HepG2 (cell line): ENCODE results near the gene TFF2. TPM values are rescaled to one million over a fixed set of nuclear protein-coding genes. Genes with fewer than 3 reads are reported as not detected.
A peak's percentile ranks its signal among the peaks of the same experiment; 100 is the strongest.

Experiments
- ATAC-seq: fragments of 200-7000 bp; cut with Tn5 transposase; 3 replicates; pipeline ENCODE4 v1.9.1; 2020; ENCODE audit warnings: mild to moderate bottlenecking, moderate library complexity
- BruUV-seq: library from RNA; stranded (reverse); fragments of 400-500 nt; replicated peaks from 2 replicates; lab custom pipeline; 2021; lab: Mats Ljungman, UMichigan
- CTCF ChIA-PET: fragments of 300-600 bp; formaldehyde crosslinking; extraction: SDS; loops from one replicate; lab custom pipeline; 2021; ENCODE audit warnings: low total read pairs, inconsistent platforms, low intra/inter-chr PET ratio; lab: Yijun Ruan, JAX
- POLR2A ChIA-PET: fragments of 350-600 bp; sonication (Branson Sonifier 250); formaldehyde crosslinking; loops from one replicate; lab custom pipeline; 2020; ENCODE audit warnings: antibody characterized with exemption, inconsistent platforms; lab: Yijun Ruan, JAX
- DNase-seq: peaks from one replicate; pipeline ENCODE4 v3.0.0-alpha.2; 2015; ENCODE audit warnings: low spot score
- FAIRE-seq: peaks from 3 replicates; lab custom pipeline; 2011; peaks lifted over from hg19 to GRCh38; lab: Jason Lieb, UNC
- H2AFZ ChIP-seq: one replicate; pipeline ENCODE4 v1.6.1; 2011; ENCODE audit warnings: low read length, inconsistent platforms
- H3K27ac ChIP-seq: fragments of 300-600 bp; 3 replicates; pipeline ENCODE4 v1.8.0; 2011; ENCODE audit warnings: mixed run types, mild to moderate bottlenecking, mixed read lengths, low read length, inconsistent platforms; ENCODE audit not compliant: insufficient read depth; ENCODE audit errors: extremely low read length
- H3K27me3 ChIP-seq, 2 experiments: fragments of 200-600 bp in 1 of 2; 2 replicates in 1 of 2; 3 replicates in 1 of 2; pipeline versions ENCODE4 v1.6.0 to v1.8.0; 2011; ENCODE audit warnings: low read length in 2 of 2, mild to moderate bottlenecking in 2 of 2, moderate library complexity in 2 of 2, inconsistent platforms in 1 of 2; ENCODE audit not compliant: insufficient read depth in 2 of 2, control insufficient read depth in 1 of 2
- H3K36me3 ChIP-seq, 2 experiments: fragments of 200-600 bp in 1 of 2; replicated peaks in 1 of 2; 2 replicates in 1 of 2; 3 replicates in 1 of 2; pipeline versions ENCODE4 v1.5.1 to v1.8.0; 2011; ENCODE audit warnings: low read length in 2 of 2, inconsistent platforms in 1 of 2; ENCODE audit not compliant: insufficient read depth in 2 of 2, control insufficient read depth in 1 of 2
- H3K4me1 ChIP-seq: 2 replicates; pipeline ENCODE4 v1.5.1; 2012; ENCODE audit warnings: low read length, inconsistent platforms; ENCODE audit not compliant: insufficient read depth
- H3K4me2 ChIP-seq: 2 replicates; pipeline ENCODE4 v1.6.0; 2011; ENCODE audit warnings: low read depth, low read length, inconsistent platforms
- H3K4me3 ChIP-seq, 3 experiments: fragments of 200-600 bp in 1 of 3; sonication (generic), shearing (Covaris generic) in 1 of 3; replicated peaks in 1 of 3; 2 replicates each; pipeline ENCODE4 v1.5.1; 2011 to 2016; ENCODE audit warnings: low read length in 3 of 3, inconsistent platforms in 2 of 3, low read depth in 2 of 3, mild to moderate bottlenecking in 2 of 3, control low read depth in 1 of 3, mixed read lengths in 1 of 3; ENCODE audit not compliant: insufficient read depth in 1 of 3
- H3K79me2 ChIP-seq: one replicate; pipeline ENCODE4 v1.6.1; 2011; ENCODE audit warnings: low read length, inconsistent platforms; ENCODE audit not compliant: insufficient read depth
- H3K9ac ChIP-seq: 2 replicates; pipeline ENCODE4 v1.6.0; 2011; ENCODE audit warnings: mild to moderate bottlenecking, low read depth, low read length, inconsistent platforms; ENCODE audit not compliant: insufficient read depth
- H3K9me3 ChIP-seq: 2 replicates; pipeline ENCODE4 v1.5.1; 2012; ENCODE audit warnings: mild to moderate bottlenecking, low read length
- H4K20me1 ChIP-seq: 2 replicates; pipeline ENCODE4 v1.6.0; 2011; ENCODE audit warnings: inconsistent platforms, mild to moderate bottlenecking, low read length, moderate library complexity; ENCODE audit not compliant: insufficient read depth
- AGO1 ChIP-seq: fragments of 200-400 bp; formaldehyde crosslinking; IDR thresholded peaks from 2 replicates; pipeline ENCODE4 v1.6.1; 2017; ENCODE audit warnings: mild to moderate bottlenecking, low read depth, low read length, moderate library complexity; ENCODE audit not compliant: poor library complexity, severe bottlenecking
- AGO2 ChIP-seq: fragments of 200-400 bp; formaldehyde crosslinking; optimal IDR thresholded peaks from 2 replicates; pipeline ENCODE3; 2017; ENCODE audit warnings: mild to moderate bottlenecking, low read depth, low read length, moderate library complexity
- TEAD3 ChIP-seq: optimal IDR thresholded peaks from 2 replicates; pipeline ENCODE3; 2016; ENCODE audit warnings: borderline replicate concordance
- ZNF101 ChIP-seq: sonication (generic); formaldehyde crosslinking; IDR thresholded peaks from 2 replicates; pipeline ENCODE4 v1.4.0; 2020; ENCODE audit warnings: mild to moderate bottlenecking, low read depth, missing genetic modification reagents, borderline replicate concordance
- ZSCAN30 ChIP-seq: sonication (generic); formaldehyde crosslinking; IDR thresholded peaks from 2 replicates; pipeline ENCODE4 v1.5.0; 2020; ENCODE audit warnings: mild to moderate bottlenecking, missing genetic modification reagents
- WGBS: methylation state at CpG from one replicate; pipeline ENCODE4 v1.1.6; 2017; ENCODE audit warnings: low lambda C conversion rate; 5-methylcytosine and 5-hydroxymethylcytosine counted together
- in situ Hi-C: cut with HindIII; loops from 2 replicates; pipeline ENCODE4 v1.10.0; 2017; ENCODE audit warnings: low pct_unique_long_range_greater_than_20kb; ENCODE audit not compliant: extremely low pct_ligation_motif_present
- intact Hi-C: fragments of 100-400 bp; cut with micrococcal nuclease; formaldehyde crosslinking; loops from one replicate; pipeline ENCODE4 v1.10.0; 2022; ENCODE audit not compliant: unreplicated experiment
- polyA plus RNA-seq, 8 experiments: library from polyadenylated mRNA; depleted of rRNA in 3 of 8; stranded (reverse) in 7 of 8; unstranded in 1 of 8; fragments of >200 nt; fragmentation: Illumina TruSeq in 4 of 8; extraction: Trizol in 4 of 8; gene quantifications; 2 replicates each; pipeline versions ENCODE4 v1.2.1 to v1.2.3, GENCODE V29; 2011 to 2016; ENCODE audit warnings: low read depth in 4 of 8, missing spikeins in 1 of 8, mixed read lengths in 1 of 8; ENCODE audit not compliant: insufficient read depth in 1 of 8
- total RNA-seq, 5 experiments: library from RNA; depleted of rRNA; stranded (reverse); fragments of >200 nt; fragmentation: Illumina TruSeq; extraction: Trizol; gene quantifications; 2 replicates each; pipeline ENCODE4 v1.2.3, GENCODE V29; 2016; ENCODE audit warnings: low read depth in 1 of 5
- TF ChIP-seq, protein P1 (sequence below): sonication (generic); formaldehyde crosslinking; IDR thresholded peaks from 2 replicates; pipeline ENCODE4 v1.5.0; 2020; ENCODE audit warnings: mild to moderate bottlenecking, missing genetic modification reagents
- TF ChIP-seq, protein P2 (sequence below): sonication (generic); formaldehyde crosslinking; IDR thresholded peaks from 2 replicates; pipeline ENCODE4 v1.9.0; 2021; ENCODE audit warnings: missing genetic modification reagents, mild to moderate bottlenecking, borderline replicate concordance

TFF2 gene
- total and polyA plus RNA-seq, 2 of the 13 experiments (the other 11 are each of a cell fraction or from before 2014, with no cell fraction given), result 1.5 TPM; not detected in 1

DNA sequence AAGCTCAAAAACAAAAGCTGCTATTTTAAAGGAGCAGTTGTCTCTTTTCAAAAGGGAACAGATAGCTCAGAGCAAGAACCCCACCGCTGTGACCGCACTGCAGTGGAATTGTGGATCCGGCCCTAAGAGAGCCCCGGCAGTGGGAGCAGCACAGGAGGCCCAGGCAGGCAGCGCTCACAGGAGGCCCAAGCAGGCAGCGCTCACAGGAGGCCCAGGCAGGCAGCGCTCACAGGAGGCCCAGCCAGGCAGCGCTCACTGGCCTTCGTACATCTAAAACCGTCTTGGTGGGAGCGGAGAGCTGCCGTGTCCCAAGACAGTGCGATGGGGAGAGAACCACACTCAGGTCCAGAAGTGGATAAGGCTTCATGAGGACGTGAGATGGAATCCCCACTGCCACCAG is 39.6 kb downstream of the TFF2 start (continued):
- TF ChIP-seq, protein P1, sequence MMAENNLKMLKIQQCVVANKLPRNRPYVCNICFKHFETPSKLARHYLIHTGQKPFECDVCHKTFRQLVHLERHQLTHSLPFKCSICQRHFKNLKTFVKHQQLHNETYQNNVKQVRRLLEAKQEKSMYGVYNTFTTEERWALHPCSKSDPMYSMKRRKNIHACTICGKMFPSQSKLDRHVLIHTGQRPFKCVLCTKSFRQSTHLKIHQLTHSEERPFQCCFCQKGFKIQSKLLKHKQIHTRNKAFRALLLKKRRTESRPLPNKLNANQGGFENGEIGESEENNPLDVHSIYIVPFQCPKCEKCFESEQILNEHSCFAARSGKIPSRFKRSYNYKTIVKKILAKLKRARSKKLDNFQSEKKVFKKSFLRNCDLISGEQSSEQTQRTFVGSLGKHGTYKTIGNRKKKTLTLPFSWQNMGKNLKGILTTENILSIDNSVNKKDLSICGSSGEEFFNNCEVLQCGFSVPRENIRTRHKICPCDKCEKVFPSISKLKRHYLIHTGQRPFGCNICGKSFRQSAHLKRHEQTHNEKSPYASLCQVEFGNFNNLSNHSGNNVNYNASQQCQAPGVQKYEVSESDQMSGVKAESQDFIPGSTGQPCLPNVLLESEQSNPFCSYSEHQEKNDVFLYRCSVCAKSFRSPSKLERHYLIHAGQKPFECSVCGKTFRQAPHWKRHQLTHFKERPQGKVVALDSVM (CRISPR knock-in tag), result peak; percentile 58; the same call in 1 of the 2 replicates
- no peak for TF ChIP-seq ZSCAN30 (CRISPR knock-in tag)
- TF ChIP-seq, all 625 proteins: peak for 2

DNA sequence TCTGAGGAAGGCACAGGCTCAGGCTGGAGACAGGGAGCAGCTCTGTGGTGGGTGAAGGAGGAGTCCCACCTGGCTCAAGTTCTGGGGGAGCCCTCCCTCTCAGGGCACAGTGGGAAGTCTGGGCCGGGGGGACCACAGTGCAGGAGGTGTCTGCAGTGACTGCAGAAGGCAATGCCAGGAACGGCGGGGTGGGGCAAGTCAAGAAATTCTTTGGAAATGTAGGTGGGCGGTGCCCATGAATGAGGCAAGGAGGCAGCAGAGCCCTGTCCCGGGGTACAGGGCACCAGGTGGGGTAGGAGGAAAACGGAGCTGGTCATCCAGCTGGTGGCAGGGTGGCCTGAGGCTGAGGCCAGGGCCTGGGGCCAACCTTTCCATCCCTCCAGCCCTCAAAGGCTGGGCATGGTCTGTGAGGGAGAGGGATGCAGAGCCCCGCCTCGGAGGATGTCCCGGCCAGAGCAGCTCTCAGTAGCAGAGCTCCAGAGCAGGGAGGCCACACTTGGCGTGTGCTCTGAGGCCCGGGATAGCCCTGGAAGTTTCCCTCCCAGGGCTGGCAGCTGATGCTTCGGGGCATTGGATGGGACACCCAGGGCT is 40.3 kb downstream of the TFF2 start:
- peaks cover 51% of the 10 kb centered on the region for H3K4me1 ChIP-seq
- H3K79me2 ChIP-seq, result no peaks in the 10 kb centered on the region
- ATAC-seq (no peak), FAIRE-seq (no peak), DNase-seq (no peak)
- ChIA-PET POLR2A (no interaction called here), CTCF (interaction anchor here (2.9 to 4.8 kb wide), 2 partner anchors 71 to 139 kb away, joined by 16 to 20 read pairs; no protein-coding TSS in a partner anchor)
- H3K27me3 ChIP-seq, result peaks cover 1 to 9% of the 10 kb centered on the region in 2 experiments; a peak in 4 of 5 replicates
- H4K20me1 ChIP-seq, result no peaks in the 10 kb centered on the region
- H3K9me3 ChIP-seq, result no peaks in the 10 kb centered on the region
- BruUV-seq, result no TSS peak
- in situ Hi-C loops, result no loop called here
- TF ChIP-seq, protein P2, sequence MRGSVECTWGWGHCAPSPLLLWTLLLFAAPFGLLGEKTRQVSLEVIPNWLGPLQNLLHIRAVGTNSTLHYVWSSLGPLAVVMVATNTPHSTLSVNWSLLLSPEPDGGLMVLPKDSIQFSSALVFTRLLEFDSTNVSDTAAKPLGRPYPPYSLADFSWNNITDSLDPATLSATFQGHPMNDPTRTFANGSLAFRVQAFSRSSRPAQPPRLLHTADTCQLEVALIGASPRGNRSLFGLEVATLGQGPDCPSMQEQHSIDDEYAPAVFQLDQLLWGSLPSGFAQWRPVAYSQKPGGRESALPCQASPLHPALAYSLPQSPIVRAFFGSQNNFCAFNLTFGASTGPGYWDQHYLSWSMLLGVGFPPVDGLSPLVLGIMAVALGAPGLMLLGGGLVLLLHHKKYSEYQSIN (CRISPR knock-in tag), result no peak
- no peak for TF ChIP-seq ZNF101 (CRISPR knock-in tag)
- TF ChIP-seq AGO2, result peak; percentile 26
- peak; percentile 58 for TF ChIP-seq AGO1
- no peak for TF ChIP-seq TEAD3 (CRISPR knock-in tag)
- no peak overlapping the region for H3K4me2 ChIP-seq
- H3K27ac ChIP-seq, result no peak overlapping the region
- H2AFZ ChIP-seq, result no peak overlapping the region
- no peaks in the 10 kb centered on the region for H3K36me3 ChIP-seq
- intact Hi-C loops, result no loop called here
- H3K9ac ChIP-seq, result no peak overlapping the region
- H3K4me3 ChIP-seq, result no peak overlapping the region
- WGBS, result 64% methylated on average over 6 of the region's 12 CpGs
